Stromal cell of bone marrow (primary cell): Measurements from ENCODE around the gene ATP1A1.

ENCODE experiments used
- DNase-seq: peaks from one replicate; pipeline ENCODE4 v3.0.0-alpha.2; 2012; ENCODE audit warnings: low read depth

ATP1A1 gene

GRCh38 chr1:116345011-116345410 lies 28.0 kb upstream of the ATP1A1 start:
- DNase-seq, result no peak

DNA sequence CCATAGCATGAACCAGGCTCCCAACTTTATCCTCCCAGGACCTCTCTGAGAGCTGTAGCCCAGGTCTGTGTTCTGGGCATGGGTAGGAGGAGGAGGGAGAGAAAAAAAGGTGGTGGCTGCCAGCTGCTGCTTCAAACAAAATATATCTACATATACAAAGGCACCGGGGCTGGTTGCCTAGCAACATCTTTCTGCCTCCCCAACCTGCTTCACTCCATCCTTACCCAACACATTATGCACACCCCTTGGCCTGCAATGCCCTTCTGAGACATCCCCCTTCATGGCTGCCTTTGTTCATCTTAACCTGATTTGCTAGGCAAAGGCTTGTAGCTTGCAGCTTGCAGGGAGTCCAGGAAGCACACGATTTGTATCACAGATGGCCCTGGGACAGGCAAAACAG lies 27.2 kb upstream of the ATP1A1 start:
- no peak for DNase-seq

- no peak for DNase-seq
Measured at GRCh38 chr1:116346943-116347673, 25.9 kb upstream of the ATP1A1 start.

GRCh38 chr1:116347696-116348095 lies 25.3 kb upstream of the ATP1A1 start:
- no peak for DNase-seq

- no peak for DNase-seq
Measured at GRCh38 chr1:116350097-116350645, 22.9 kb upstream of the ATP1A1 start.

DNA sequence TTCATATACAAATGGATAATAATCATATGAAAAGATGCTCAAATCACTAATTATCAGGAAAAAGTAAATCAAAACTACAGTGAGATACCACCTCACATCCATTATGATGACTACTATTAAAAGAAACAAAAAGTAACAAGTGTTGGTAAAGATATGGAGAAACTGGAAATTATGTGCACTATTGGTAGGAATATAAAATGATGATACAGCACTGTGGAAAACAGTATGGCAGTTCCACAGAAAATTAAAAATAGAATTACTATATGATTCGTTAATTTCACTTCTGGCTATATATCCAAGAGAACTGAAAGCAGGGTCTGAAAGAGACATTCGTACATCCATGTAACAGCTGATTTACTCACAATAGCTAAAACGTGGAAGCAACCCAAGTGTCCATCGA lies 21.1 kb upstream of the ATP1A1 start:
- no peak for DNase-seq

- DNase-seq, result no peak
Measured at GRCh38 chr1:116352349-116352813, 20.7 kb upstream of the ATP1A1 start.

GRCh38 chr1:116353155-116353554 lies 19.9 kb upstream of the ATP1A1 start:
- no peak for DNase-seq

DNA sequence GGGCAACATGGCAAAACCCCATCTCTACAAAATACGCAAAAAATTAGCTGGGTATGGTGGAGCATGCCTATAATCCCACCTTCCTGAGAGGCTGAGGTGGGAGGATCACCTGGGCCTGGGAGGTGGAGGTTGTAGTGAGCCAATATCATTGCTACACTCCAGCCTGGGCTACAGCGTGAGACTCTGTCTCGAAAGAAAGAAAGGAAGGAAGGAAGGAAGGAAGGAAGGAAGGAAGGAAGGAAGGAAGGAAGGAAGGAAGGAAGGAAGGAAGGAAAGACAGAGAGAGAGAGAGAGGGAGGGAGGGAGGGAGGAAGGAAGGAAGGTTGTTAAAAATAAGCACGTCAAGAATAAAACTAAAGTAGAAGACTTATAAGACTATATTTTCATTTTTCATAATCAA lies 17.0 kb upstream of the ATP1A1 start:
- no peak for DNase-seq

- DNase-seq, result peak; percentile 61
Measured at GRCh38 chr1:116356673-116357072, 16.4 kb upstream of the ATP1A1 start.

- DNase-seq, result no peak
Measured at GRCh38 chr1:116357487-116357886, 15.6 kb upstream of the ATP1A1 start.

- DNase-seq, result no peak
Measured at GRCh38 chr1:116359060-116359830, 13.8 kb upstream of the ATP1A1 start.

DNA sequence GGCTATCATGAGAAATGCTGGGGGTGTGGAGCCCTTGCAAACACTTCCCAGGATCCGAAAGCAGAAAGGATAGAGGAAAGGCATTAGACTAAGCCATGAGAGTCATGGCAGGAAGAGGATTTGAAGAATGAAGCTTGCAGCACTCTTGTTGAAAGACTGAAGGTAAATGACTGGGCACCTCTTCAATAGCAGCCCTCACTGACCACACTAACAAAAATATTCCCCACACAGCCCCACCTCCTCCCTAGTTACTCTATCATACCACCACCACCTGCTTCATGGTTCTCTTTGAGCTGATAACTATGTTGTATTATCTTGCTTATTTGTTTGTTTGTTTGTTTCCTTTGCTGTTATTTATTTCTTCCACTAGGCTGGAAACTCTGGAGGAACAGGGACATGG lies 13.2 kb upstream of the ATP1A1 start:
- DNase-seq, result no peak

DNA sequence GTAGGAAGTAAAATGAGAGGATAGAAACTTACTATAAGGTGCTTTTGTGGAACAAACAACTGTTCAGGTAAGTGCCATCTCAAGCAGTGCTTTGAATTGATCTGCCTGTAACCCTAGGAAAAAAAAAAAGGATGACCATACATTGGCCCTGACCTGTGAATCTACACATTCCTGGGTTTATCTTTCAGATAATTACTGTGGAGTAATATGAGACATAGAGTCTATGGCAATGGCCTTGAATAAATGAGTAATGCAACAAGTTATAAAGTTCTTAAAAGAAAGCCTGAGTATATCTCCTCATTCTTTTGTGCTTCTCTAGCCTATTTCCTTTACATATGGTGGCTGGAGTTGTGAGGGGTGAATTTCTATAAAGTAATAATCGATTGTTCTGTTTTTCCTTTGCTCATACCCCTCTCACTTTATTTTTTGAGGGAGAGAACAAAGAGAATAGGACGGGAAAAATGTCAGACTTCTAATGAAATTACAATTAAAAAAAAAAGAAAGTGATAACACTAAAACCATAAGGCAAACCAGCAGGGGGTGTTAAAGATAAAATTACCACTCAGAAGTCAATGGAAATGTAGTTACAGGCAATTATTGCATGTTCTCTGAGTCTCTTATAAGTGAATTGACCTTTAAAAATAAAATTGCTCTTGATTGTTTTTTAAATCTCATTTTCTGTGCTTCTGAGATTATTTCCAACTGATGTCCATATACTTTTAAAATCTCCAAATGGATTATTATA lies 12.4 kb upstream of the ATP1A1 start:
- DNase-seq, result no peak

DNA sequence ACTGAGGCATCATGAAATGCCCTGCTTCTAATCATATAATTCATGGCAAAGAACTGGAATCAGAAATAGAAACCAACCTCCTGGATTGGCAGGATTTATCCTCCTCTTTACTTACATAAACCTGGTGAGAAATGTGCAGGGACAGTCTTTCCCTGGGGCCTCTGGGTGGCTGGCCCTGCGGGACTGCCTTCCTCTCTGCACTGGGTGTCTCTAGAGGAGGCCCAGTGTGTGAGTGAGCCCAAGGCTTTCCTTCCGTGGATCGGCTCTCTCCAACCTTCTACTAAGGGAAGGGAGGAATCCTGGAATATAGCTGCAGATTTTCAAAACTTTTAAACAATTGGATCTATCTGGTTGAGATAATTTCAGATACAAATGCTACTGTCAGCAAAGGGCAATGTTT lies 11.4 kb upstream of the ATP1A1 start:
- DNase-seq, result no peak

- no peak for DNase-seq
Measured at GRCh38 chr1:116362050-116362449, 11.0 kb upstream of the ATP1A1 start.

DNA sequence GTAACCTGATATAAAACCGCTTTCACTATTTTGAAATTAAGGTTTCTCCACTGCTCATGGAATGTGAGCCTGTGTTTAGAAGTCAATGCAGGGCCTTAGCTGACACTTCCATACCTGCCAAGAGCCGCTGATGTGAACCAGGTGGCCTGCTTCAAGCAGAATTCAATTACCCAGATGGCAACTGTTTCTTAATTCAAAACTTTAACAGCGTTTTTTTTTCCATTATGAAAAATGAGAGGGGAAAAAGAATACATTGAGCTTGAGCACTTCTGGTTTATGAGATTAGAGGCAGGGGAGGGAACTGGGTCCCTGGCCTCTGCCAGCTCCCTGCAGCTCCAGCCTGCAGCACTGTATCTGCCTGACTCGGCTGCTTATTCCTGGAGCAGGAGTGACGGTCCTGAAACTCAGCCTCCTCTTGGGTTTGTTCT lies 7.7 kb upstream of the ATP1A1 start:
- DNase-seq, result no peak

- no peak for DNase-seq
Measured at GRCh38 chr1:116365857-116366256, 7.2 kb upstream of the ATP1A1 start.

DNA sequence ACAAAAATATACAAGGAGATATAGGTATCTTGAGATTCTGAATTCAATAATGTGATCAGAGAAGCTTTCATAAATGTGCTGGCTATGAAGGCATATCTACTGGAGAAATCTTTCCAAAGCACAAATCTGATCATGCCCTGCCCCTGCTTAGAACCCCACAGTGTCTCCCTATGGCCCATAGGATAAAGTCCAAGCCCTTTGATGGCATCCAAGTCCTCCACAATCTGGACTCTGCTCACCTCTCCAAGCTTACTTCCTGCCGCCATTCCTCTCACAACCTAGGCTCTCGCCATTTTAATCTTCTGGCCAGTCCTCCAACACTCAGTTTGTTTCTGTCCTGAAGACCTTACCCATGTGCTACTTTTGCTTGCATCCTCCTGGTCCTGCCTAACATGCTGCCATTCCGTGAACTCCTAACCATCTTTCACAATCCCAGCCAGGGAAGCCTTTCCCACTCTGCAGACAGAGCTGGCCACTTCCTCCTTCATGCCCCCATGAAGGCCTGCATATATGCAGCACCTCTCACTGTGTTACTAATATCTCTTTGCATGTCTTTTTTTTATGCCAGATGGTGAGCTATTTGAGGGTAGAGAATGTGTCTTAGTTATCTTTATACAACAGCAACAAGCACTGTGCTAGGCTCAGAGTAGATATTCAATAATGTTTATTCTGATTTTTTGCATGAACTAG lies 5.6 kb upstream of the ATP1A1 start:
- no peak for DNase-seq

- DNase-seq, result no peak
Measured at GRCh38 chr1:116368241-116368640, 4.8 kb upstream of the ATP1A1 start.

- DNase-seq, result no peak
Measured at GRCh38 chr1:116370181-116370580, 2.9 kb upstream of the ATP1A1 start.

DNA sequence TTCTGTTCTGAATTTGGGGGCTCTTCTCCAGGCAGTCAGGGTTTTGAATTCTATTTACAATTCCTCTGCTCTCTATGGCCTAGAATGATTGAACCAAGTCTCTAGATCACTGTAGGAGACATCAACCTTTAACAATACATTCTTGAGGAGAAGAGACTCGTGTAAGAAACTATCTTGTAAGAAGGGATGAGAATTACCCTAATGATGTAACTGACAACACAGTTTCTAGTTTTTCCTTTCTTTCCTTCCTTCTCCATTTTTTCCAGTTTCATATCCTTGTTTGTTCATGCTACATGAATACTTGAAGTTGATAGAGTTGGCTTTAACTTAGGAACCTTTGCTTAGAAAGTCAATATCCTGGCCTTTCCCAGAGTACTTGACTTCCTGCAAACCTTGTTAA lies 1.3 kb upstream of the ATP1A1 start:
- DNase-seq, result no peak
